Tibial artery (tissue), 4 donors: ENCODE measurements around the gene ZMIZ1.
A peak's percentile ranks its signal among the peaks of the same experiment; 100 is the strongest.

Experiments
- DNase-seq, 2 donors: peaks; one replicate each; pipeline ENCODE4 v3.0.0-alpha.2; 2019
- H3K27ac ChIP-seq, 2 donors: fragments of 200-600 bp; sonication (generic) in 1 of 2; 1 replicate in 1 of 2; 2 replicates in 1 of 2; pipeline ENCODE4 v1.5.1; 2018 to 2019; ENCODE audit warnings: mild to moderate bottlenecking in 1 of 2
- H3K27me3 ChIP-seq, 2 donors: fragments of 200-600 bp; sonication (generic) in 1 of 2; one replicate each; pipeline versions ENCODE4 v1.5.1 to v1.6.0; 2016 to 2019
- H3K36me3 ChIP-seq, 3 donors: fragments of 200-600 bp; sonication (generic) in 2 of 3; one replicate each; pipeline ENCODE4 v1.5.1; 2016 to 2019; ENCODE audit warnings: mild to moderate bottlenecking in 2 of 3
- H3K4me1 ChIP-seq, 4 donors: fragments of 200-600 bp; sonication (generic) in 2 of 4; 1 replicate in 3 of 4; 2 replicates in 1 of 4; pipeline ENCODE4 v1.5.1; 2016 to 2019
- H3K4me3 ChIP-seq, 2 donors: fragments of 200-600 bp; sonication (generic) in 1 of 2; 1 replicate in 1 of 2; 2 replicates in 1 of 2; pipeline ENCODE4 v1.5.1; 2018 to 2019; ENCODE audit warnings: mild to moderate bottlenecking in 2 of 2
- H3K9me3 ChIP-seq, 3 donors: fragments of 200-600 bp; sonication (generic) in 1 of 3; one replicate each; pipeline ENCODE4 v1.5.1; 2016 to 2019
- intact Hi-C: fragments of 100-400 bp; cut with DNase I; formaldehyde crosslinking; loops from one replicate; pipeline ENCODE4 v1.15.0; 2023; ENCODE audit warnings: low total_unique reads
- TF ChIP-seq, protein P1 (sequence below), 2 experiments: fragments of 200-600 bp in 1 of 2; fragments of 450-650 bp in 1 of 2; IDR thresholded peaks; one replicate each; pipeline ENCODE4 v1.5.1; 2017 to 2019; ENCODE audit warnings: antibody characterized with exemption in 2 of 2, mild to moderate bottlenecking in 1 of 2, moderate library complexity in 1 of 2

Gene ZMIZ1

DNA sequence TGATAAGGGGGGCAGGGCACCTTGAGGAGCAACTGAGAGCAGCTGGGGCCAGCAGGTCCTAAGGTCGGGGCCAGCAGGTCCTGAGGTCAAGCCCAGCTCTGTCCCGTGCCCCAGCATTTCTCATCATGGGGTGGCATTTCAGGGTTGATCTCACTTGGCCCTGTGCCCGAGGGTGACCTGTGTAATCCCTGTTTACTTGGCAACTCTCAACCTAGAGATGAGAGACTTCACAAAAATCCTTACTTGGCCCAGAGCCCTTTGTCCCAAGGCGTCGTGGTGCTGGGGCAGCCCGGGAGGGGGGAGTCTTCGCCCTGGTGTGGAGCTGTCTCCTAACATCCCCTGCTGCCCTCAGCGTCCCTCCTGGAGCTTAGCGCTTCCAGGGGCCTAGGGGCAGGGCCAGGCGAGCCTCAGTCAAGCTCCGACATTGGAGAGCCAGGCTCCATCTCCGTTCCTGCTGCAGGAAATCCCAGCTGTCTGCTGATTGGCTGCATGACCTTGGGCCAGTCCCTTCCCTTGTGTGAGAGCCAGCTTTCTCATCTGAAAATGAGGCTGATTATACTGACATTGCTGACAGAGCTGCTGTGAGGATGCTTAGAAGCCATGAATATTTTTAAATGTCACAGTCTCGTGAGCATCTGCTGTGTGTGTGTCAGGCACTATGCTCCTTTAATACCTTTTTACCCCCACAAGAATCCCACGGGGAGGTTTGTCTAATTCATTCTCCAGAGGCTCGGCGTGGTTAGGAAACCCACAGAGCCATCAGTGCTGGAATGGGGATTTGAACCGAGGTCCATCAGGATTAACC, 94.3 kb downstream of the ZMIZ1 start:
- Histone ChIP-seq H3K9me3 (no peaks in the 10 kb centered on the region), H3K27ac (no peak overlapping the region), H3K36me3 (peaks cover 0 to 35% (median 14%) of the 10 kb centered on the region in 3 donors), H3K4me3 (no peak overlapping the region), H3K4me1 (peaks cover 15 to 61% (median 54%) of the 10 kb centered on the region in 4 donors), H3K27me3 (no peaks in the 10 kb centered on the region)
- TF ChIP-seq, protein P1, sequence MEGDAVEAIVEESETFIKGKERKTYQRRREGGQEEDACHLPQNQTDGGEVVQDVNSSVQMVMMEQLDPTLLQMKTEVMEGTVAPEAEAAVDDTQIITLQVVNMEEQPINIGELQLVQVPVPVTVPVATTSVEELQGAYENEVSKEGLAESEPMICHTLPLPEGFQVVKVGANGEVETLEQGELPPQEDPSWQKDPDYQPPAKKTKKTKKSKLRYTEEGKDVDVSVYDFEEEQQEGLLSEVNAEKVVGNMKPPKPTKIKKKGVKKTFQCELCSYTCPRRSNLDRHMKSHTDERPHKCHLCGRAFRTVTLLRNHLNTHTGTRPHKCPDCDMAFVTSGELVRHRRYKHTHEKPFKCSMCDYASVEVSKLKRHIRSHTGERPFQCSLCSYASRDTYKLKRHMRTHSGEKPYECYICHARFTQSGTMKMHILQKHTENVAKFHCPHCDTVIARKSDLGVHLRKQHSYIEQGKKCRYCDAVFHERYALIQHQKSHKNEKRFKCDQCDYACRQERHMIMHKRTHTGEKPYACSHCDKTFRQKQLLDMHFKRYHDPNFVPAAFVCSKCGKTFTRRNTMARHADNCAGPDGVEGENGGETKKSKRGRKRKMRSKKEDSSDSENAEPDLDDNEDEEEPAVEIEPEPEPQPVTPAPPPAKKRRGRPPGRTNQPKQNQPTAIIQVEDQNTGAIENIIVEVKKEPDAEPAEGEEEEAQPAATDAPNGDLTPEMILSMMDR (IDR thresholded peaks at IDR 0.05): no peak
- no peak for DNase-seq
- intact Hi-C loops: no loop called here

DNA sequence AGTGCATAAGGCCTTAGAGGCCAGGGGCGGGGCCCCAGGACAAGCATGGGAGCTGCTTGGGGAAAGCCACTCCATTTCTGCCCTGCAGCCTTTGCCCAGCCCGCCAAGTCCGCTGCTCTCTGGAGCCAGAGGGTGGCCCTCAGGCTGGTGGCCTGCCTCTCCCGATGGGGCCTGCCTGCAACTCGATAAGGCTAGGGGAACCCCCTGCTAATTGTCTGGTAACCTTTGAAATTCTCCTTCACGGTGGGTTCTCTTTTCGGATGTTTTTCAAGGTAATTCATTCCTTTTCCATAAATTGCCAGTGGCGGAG, 94.9 kb downstream of the ZMIZ1 start:
- TF ChIP-seq, protein P1 (IDR thresholded peaks at IDR 0.05): no peak
- no peaks in the 10 kb centered on the region for H3K27me3 ChIP-seq
- H3K9me3 ChIP-seq: no peaks in the 10 kb centered on the region
- intact Hi-C loops: no loop called here
- peaks cover 0 to 41% (median 20%) of the 10 kb centered on the region in 3 donors for H3K36me3 ChIP-seq
- H3K4me1 ChIP-seq: peaks cover 15 to 56% (median 49%) of the 10 kb centered on the region in 4 donors
- H3K4me3 ChIP-seq: no peak overlapping the region
- H3K27ac ChIP-seq: no peak overlapping the region
- DNase-seq: no peak

DNA sequence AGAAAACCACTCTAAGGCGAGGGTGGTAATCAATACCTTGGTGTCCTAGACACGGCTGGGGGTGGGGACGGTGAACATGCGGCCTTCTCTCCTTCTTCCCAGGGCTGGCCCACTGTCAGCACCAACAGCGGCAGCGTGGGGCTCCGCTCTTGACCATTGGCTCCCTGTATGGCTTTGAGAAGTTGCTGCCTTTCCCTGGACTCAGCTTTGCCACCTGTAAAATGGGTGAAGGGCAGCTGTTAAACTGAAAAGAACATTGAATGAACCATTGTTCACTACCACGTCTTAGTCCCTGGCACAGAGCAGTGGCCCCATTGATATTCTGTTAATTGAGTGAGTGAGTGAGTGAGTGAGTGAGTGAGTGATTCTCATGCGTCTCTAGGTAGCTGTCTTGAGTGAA, 95.3 kb downstream of the ZMIZ1 start:
- H3K4me1 ChIP-seq: peaks cover 10 to 51% (median 44%) of the 10 kb centered on the region in 4 donors
- peaks cover 0 to 45% (median 24%) of the 10 kb centered on the region in 3 donors for H3K36me3 ChIP-seq
- H3K27me3 ChIP-seq: no peaks in the 10 kb centered on the region
- TF ChIP-seq, protein P1 (IDR thresholded peaks at IDR 0.05): no peak
- DNase-seq: no peak
- no peaks in the 10 kb centered on the region for H3K9me3 ChIP-seq
- intact Hi-C loops: no loop called here
- no peak overlapping the region for H3K27ac ChIP-seq
- H3K4me3 ChIP-seq: no peak overlapping the region

DNA sequence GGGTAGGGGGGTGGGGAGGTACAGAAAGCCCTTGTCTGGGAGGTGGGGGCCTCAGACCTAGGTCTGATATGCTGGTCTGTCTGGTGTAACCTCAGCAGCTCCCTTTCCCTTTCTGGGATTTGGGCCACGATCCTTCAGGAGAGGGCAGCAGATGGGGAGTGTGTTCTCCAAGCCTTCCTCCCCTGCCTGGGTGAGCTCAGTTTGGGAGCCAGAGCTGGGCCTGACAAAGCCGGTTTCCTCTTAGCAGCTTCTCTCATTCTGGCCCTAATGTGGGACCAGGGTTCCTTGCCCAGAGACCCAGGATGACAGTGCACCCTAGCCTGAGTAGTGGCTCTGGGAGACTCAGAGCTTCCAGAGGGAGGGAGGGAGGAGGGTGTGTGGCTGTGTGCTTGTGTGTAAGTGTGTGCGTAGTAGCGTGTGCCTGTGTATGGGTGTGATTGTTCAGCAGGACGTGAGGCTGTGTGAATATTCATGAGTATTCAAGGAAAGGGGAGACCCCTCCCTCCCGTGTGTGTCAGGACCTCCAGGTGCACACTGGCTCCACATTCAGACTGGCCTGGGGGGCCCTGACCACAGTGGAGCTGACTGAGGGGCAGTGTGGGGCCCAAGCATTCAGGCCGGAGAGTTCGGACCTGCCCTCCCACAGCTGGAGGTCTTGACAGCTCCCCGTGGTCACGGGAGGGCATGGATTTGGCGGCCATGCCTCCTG, 96.5 kb downstream of the ZMIZ1 start:
- TF ChIP-seq, protein P1 (IDR thresholded peaks at IDR 0.05): no peak
- Histone ChIP-seq H3K4me1 (peaks cover 3 to 40% (median 33%) of the 10 kb centered on the region in 4 donors), H3K36me3 (peaks cover 0 to 52% (median 31%) of the 10 kb centered on the region in 3 donors), H3K4me3 (no peak overlapping the region), H3K27me3 (no peaks in the 10 kb centered on the region), H3K9me3 (no peaks in the 10 kb centered on the region), H3K27ac (peak overlapping the region in 1 of 2 donors; percentile 3)
- intact Hi-C loops: no loop called here
- DNase-seq: no peak

DNA sequence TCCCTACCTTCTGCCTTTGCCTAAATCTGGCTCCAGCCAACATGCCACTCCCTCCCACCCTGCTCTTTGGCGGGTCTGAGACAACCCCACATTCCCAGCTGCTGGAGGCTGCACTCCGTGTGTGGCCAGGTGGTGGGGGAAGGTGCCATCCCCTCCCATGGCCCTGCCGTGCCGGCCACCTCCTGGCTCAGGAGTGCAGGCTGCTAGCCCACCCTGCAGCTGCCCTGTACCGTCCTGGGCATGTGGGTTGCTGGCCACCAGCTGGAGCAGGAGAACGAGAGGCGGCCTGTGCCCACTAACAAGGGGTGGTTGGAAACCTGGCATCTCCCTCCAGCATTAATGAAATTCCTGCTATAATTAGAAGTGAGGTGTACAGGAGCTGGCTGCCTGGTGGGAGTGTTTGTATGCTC, 97.6 kb downstream of the ZMIZ1 start:
- TF ChIP-seq, protein P1 (IDR thresholded peaks at IDR 0.05): no peak
- no peak for DNase-seq
- peaks cover 0 to 29% (median 22%) of the 10 kb centered on the region in 4 donors for H3K4me1 ChIP-seq
- H3K27me3 ChIP-seq: no peaks in the 10 kb centered on the region
- peaks cover 0 to 52% (median 31%) of the 10 kb centered on the region in 3 donors for H3K36me3 ChIP-seq
- H3K27ac ChIP-seq: no peak overlapping the region
- H3K9me3 ChIP-seq: no peaks in the 10 kb centered on the region
- no peak overlapping the region for H3K4me3 ChIP-seq
- intact Hi-C loops: no loop called here
